Measurements from ENCODE around the gene RFC5.
"Not testable (repeated sequence)": the region's sequence is repeated elsewhere in the genome, so short reads cannot be mapped to it uniquely, and the experiment has no call there.

The RFC5 gene

GRCh38 chr12:118017926-118018325 lies 1.4 kb downstream of the RFC5 start:
- no peak for DNase-seq

DNA sequence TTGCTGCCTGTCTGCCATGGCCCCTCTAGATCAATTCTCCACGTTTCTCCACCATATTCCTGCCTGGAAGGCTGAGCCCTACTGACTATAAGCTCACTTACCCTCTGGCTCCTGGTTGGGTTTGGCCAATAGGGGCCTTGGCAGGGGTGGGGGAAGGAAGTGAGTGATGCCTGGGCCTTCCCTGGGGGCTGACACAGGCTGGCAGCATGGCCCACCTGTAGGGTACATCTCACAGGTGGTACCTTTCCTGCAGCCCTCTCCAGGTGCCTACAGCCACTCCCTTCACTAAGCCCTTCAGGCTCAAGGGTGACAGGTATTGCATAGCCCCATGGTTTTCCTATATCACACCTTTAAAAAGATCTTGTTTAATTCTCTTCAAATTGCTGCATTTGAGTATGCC lies 3.5 kb downstream of the RFC5 start:
- no peak for DNase-seq

DNA sequence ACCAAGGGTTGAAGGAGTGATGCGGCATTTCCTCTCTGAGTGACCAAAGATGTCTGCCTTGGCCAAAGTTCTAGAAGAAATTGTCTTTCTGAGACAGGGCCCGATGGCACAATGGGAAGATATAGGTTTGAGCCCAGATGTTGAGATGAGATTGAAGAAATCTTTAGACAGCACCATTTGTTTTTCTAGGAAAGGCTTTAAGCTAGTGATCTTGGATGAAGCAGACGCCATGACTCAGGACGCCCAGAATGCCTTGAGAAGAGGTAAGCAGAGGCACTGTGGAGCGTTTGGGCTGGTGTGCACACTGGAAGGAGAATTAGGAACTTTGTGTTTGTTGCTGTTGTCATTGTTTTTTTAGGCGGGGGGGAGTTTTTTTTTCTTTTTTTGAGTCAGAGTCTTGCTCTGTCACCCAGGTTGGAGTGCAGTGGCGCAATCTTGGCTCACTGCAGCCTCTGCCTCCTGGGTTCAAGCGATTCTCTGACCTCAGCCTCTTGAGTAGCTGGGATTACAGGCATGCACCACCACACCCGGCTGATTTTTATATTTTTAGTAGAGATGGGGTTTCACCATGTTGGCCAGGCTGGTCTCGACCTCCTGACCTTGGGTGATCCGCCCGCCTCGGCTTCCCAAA lies 5.7 kb downstream of the RFC5 start:
- not testable (repeated sequence) for DNase-seq

- no peak for DNase-seq
Measured at GRCh38 chr12:118022728-118023109, 6.2 kb downstream of the RFC5 start.

DNA sequence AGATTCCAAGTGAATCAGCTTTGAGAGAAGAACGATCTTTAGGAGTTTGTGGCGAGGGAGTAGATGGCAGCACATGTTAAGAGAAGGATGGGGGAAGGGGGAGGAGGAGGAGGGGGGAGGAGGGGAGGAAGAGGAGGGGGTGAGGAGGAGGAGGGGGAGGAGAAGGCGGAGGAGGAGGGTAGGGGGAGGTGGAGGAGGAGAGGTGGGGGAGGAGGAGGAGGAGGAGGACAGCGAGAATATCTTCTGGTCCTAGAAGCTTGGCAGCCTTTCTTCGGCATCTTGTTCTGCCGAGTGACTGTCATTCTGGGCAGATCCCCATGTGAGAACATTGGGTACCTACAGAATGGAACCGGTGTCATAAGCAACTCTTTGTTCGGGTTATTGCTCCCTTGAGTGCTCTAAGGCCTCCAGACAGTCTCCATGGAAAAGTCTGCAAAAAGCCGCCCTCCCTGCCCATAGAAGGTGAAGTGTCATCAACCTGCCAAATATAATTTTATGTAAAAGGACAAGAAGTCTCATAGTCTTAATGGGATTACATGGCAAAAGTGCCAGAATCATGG lies 6.9 kb downstream of the RFC5 start:
- no peak for DNase-seq

DNA sequence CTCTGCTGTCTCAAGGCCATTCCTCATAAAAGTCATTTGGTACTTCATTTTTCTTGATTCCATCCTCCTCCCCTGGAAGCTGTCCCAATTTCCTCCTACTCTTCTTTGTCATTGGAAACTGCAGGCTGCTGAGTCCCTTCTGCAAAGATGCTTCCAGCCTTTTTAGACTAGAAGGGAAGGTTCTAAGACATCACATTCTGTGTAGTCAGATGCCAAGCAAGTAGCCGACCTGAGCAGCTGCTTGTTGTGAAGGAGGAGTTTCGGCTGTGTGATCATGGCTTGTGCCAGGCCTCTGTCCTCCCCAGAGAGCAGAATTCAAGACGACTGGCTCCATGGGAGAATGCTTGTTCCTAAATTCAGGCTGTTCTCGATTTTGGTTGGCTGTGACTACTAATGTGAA lies 8.7 kb downstream of the RFC5 start:
- DNase-seq = no peak

DNA sequence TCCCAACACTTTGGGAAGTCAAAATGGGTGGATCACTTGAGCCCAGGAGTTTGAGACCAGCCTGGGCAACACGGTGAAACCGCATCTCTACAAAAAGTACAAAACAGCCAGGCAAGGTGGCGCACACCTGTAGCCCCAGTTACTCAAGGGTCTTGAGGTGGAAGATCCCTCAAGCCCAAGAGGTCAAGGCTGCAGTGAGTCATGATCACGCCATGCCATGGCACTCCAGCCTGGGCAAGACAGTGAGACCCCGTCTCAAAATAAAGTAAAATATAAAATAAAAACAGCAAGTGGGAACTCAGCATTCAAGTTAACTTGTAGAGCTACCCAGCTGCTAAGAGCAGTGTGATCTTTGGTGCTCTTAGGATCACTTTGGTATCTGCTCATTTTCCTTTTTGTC lies 12.7 kb downstream of the RFC5 start:
- DNase-seq = no peak

- DNase-seq = no peak
Measured at GRCh38 chr12:118032188-118032587, 15.7 kb downstream of the RFC5 start.

GRCh38 chr12:118033323-118033722 lies 16.8 kb downstream of the RFC5 start:
- no peak for DNase-seq

GRCh38 chr12:118033902-118034301 lies 17.4 kb downstream of the RFC5 start:
- DNase-seq = no peak

GRCh38 chr12:118034429-118035189 lies 18.1 kb downstream of the RFC5 start:
- no peak for DNase-seq

DNA sequence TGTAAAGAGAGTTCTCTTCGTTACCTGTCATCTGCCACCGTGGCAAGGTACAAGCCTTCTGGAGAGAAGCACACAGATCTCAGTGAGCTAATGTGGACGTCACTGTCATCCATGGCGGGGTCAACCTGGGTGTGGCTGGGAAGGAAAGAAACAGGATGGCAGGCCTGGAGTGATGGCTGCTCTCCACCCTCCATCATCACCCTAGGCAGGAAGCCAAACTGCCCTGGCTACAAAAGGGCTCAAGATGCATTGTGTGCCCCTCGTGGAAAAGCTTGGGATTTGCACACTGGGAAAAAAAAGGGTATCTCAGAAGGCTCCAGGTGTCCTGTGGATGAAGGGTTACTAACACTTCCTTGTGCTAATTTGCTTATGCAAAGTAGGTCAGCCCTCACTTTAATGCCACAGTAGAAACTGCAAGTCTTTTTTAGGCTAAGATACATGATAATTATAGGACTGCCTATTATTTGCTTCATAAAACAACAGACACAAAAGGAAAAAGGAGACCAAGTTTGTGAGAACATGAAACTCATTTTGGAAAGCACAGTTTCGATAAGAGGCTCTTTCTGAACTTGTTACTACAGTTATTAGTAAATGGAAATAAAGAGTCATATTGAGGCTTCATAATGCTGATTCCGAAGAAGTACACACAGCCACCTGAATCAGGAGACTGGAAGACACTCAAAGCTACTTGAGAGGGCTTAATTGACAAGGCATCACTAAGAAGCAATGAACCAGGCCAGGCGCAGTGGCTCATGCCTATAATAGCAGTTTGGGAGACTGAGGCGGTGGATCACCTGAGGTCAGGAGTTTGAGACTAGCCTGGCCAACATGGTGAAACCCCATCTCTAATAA lies 18.9 kb downstream of the RFC5 start:
- DNase-seq = peak in 1 of 2 donors; percentile 26

GRCh38 chr12:118036672-118037411 lies 20.3 kb downstream of the RFC5 start:
- no peak for DNase-seq

GRCh38 chr12:118038137-118038536 lies 21.6 kb downstream of the RFC5 start:
- DNase-seq = no peak

GRCh38 chr12:118042091-118042490 lies 25.6 kb downstream of the RFC5 start:
- DNase-seq = no peak

- no peak for DNase-seq
Measured at GRCh38 chr12:118044075-118044474, 27.6 kb downstream of the RFC5 start.

- no peak for DNase-seq
Measured at GRCh38 chr12:118044577-118044976, 28.1 kb downstream of the RFC5 start.

GRCh38 chr12:118046430-118046829 lies 29.9 kb downstream of the RFC5 start:
- no peak for DNase-seq

DNA sequence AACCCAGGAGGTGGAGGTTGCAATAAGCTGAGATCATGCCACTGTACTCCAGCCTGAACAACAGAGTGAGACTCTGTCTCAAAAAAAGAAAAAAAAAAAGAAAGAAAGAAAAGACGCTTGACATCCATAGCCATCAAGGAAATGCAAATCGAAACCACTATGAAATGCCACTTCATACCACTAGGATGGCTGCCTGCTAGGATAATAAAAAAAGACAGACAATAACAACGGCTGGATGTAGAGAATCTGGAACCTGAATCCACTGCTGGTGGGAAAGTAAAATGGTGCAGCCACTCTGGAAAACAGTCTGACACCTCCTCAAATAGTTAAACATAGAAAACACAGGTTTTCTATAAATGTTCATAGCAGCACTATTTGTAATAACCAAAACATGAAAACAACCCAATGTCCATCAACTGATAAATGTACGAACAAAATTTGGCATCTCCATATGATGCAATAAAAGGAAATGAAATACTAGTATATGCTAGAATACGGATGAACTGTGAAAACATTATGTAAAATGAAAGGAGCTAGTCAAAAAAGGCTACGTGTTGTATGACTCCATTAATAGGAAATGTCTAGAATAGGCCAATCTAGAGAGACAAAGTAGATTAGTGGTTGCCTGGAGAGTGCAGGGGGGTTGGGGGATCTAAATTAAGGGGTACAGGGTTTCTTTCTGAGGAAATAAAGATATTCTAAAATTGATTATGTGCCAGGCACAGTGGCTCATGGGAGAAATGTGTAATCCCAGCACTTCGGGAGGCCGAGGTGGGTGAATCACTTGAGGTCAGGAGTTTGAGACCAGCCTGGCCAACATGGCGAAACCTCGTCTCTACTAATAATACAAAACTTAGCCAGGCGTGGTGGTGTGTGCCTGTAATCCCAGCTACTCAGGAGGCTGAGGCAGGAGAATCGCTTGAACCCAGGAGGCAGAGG lies 34.7 kb downstream of the RFC5 start:
- DNase-seq = no peak

- DNase-seq = no peak
Measured at GRCh38 chr12:118052324-118053070, 36.0 kb downstream of the RFC5 start.

Measured in stimulated activated CD4-positive, alpha-beta T cell treated with anti-CD3 and anti-CD28 coated beads, Interleukin-2, amount 100 ng/mL, for 48 hours (primary cell).